HG02623 (cell line): ENCODE results near the gene LRRC8E.

Source experiments
- ATAC-seq: cut with Tn5 transposase; IDR thresholded peaks from one replicate; pipeline ENCODE4 v1.9.1; 2021; ENCODE audit warnings: moderate library complexity; ENCODE audit not compliant: unreplicated experiment

The LRRC8E gene

DNA sequence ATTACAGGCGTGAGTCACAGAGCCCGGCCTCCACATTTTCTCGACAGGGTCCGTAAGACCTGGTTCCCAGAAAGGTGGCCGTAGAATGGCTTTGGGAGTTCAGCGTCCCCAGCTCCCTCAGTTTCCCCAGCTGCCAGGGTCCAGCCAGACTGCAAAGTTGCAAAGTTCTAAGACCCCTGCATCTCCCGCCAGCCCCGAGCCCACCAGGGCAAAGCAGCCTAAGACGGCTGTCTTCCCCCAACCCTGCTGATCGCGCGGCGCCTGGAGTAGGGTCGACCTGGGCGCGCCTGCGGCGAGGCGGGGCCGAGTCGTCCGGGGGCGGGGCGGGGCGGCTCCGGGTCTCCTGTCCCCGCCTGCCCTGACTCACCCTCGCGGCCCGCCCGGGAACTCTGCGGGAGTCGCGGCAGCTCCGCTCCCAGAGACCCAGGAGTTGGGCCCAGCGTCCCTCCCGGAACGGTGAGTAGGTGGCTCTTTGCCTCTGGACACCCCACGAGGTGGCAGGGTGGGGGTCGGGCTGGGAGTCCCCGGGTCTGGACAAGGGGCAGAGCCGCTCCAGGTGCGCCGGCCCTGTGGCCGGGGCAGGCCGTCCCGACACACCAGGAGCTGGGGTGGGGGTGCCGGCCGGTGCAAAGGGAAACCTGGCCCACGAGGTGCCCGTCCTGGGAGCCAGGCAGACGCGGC is at the start of gene LRRC8E:
Gene LRRC8E (plus strand): TSS at position 366 of the 681 bp plus-strand sequence. CDS start 7,094 bp downstream, outside the sequence.
- no peak for ATAC-seq

DNA sequence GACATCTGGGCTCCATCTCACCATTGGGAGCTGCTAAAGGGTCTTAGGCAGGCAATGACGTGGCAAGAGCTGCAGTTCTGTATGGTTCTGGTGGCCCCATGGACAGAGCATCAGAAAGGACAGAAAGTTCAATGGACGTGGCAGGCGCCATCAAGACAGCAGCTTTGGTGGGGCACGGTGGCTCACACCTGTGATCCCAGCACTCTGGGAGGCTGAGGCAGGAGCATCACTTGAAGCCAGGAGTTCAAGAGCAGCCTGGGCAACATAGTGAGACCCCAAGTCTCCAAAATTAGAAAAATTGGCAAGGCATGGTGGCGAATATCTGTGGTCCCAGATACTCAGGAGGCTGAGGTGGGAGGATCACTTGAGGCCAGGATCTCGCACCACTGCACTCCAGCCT is 48.8 kb upstream of the LRRC8E start:
- ATAC-seq, result no peak

DNA sequence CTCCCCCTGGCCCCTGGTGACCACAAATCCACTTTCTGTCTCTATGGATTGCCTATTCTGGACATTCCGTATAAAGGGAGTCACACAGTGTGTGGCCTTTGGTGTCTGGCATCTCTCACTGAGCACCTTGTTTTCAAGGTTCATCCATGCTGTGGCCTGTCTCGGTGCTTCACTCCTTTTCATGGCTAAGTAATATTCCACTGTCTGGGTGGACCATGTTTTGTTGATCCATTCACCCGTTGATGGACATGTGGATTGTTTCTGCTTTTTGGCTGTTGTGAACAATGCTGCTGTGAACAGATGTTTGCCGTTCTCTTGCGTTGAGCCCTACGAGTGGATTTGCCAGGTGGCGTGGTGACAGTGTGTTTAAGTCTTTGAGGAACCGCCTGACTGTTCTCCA is 47.7 kb upstream of the LRRC8E start:
- no peak for ATAC-seq

DNA sequence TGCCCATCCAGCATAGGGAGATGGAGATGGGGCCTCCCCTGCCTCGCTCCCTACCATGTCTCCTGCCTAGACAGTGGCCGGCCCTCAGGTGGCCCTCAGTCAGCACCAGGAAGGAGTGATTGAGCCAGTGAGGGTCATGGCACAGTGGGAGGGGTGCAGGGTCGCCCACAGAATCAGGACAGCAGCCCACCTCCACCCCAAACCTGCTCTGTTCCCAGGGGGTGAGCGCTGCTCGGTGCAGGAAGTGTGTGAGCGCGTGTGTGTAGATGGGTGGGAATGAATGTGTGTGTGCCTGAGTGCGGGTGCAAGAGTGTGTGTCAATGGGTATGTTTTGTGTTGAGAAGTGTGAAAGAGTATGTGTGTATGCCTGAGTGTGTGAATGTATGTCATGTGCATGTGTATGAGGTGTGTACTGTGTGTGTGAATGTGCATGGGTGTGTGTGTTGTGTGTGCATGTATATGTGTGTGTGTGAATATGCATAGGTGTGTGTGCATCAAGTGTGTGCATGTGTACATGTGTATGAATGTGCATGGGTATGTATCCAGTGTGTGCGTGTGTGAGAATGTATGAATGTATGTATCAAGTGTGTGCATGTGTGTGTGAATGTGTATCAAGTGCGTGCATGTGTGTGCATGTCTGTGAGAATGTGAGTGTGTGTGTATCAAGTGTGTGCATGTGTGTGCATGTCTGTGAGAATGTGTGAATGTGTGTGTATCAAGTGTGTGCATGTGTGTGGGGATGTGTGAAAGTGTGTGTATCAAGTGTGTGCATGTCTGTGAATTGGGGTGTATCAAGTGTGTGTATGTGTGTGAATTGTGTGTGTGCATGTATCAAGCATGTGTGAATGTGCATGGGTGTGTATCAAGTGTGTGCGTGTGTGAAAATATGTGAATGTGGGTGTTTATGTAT is 46.3 kb upstream of the LRRC8E start:
- ATAC-seq, result no peak

DNA sequence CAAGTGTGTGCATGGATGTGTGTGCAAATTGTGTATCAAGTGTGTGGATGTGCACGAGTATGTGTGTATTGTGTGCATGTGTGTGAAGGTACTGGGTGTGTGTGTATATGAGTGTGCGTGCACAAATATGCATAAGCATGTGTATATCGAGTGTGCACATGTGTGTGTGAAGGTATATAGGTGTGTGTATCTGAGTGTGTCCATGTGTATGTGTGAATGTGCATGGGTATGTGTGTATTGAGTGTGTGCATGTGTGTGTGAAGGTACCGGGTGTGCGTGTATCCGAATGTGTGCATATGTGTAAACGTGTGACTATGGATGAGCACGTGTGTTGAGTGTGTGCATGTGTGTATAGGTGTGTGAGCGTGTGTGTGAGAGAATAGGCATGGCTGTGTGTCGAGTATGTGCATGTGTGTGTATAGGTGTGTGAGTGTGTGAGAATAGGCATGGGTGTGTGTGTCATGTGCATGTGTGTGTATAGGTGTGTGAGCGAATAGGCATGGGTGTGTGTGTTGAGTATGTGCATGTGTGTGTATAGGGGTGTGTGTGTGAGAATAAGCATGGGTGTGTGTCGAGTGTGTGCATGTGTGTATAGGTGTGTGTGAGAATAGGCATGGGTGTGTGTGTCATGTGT is 45.5 kb upstream of the LRRC8E start:
- ATAC-seq, result no peak

DNA sequence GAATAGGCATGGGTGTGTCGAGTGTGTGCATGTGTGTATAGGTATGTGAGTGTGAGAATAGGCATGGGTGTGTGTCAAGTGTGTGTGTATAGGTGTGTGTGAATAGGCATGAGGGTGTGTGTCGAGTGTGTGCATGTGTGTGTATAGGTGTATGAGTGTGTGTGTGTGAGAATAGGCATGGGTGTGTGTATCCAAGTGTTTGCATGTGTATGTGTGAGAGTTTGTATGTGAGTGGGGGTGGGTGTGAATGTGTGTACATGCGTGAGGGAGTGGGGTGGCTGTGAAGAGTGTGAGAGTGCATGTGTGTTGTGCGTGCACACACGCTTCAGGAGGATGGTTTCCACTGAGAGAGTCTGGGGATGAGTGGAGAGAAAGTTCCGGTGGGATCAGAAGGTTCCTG is 44.8 kb upstream of the LRRC8E start:
- ATAC-seq, result no peak

DNA sequence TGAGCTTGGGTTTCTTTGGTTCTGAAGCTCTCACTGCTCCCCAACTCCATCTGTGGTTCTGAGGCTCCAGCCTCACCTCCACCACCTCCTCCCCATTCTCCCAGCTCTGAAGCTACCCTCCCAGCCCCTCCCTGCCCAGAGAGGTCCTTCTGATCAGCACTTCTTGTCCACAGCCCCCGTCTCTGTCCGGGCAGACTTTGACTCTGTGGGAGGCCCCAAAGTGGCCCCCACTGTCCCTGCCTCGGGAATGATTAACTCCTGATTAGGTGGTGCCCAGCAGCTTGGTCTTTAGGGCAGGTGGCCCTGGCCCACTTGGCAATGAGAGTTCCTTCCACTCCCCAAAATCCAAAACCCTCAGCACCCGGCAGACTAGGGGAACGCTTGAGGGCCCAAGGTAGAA is 43.9 kb upstream of the LRRC8E start:
- no peak for ATAC-seq

DNA sequence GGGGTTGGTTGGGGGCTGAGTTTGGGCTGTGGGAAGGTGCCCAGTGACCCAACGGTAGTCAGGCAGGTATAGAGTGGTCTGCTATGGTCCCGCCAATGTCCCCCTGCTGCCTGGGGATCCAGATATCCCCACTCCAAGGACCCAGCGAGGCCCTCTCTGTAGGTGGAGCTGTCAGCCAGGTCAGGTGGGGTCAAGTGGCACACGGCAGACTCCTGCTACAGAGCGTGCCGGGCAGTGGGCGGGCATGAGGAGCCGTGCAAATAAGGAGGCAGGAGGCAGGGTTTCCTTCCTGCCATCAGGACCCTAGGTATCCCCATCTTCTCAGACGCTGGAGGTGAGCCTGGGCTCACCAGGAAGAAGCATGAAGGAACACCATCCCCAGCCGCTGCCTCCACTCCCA is 43.4 kb upstream of the LRRC8E start:
- ATAC-seq, result no peak

DNA sequence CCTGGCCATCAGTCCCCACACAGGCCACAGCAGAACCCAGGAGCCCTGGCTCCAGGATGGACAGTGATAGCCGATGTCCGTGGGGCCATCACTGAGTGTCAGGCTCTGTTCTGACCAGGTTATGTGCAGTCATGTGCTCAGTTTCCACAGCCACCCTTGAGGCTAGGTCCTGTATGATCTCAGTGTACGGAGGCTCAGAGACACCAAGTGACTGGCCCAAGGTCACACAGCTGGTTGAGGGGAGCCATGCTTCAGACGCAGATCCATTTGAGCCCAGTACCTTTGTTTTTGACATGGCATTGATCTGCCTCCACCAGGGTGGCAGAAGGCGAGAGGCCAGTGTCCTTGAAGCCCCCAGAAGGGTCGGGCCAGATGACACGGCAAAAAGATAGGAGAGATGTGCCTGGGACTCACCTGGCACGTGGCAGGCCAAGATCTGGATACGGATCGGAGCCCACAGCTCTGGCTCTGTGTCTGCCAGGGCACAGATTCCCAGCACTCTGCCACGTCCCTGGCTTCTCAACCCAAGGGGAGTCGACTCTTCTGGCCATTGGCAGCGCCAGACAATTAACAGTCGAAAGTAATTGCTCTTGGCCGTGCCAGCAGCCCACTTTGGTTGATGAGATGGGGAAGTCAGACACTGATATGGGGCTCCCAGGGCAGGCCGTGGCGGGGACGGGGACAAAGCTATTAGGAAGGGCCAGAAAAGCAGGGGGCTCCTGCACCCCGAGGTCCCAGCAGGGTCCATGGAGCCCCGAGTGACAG is 42.7 kb upstream of the LRRC8E start:
- ATAC-seq, result no peak

DNA sequence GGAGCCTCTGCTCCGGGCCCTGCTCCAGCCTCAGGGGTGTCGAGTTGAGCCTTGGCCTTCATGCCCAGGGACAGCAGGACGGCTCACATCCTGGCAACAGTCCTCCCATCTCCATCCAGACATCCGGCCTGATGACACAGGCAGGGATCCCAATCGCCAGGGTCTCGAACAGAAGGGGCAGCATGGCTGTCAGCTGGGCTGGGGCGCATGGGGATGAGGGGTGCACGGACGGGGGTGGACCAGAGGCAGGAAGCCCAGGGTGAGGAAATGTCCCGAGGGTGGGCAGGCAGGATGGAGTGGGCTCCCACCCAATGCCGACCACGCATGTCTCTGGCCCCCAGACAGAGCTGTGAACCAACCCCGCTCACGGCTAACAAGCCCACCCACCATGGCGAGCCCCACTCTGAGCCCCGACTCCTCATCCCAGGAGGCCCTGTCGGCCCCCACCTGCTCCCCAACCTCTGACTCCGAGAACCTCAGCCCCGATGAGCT is 42.1 kb upstream of the LRRC8E start:
- no peak for ATAC-seq

DNA sequence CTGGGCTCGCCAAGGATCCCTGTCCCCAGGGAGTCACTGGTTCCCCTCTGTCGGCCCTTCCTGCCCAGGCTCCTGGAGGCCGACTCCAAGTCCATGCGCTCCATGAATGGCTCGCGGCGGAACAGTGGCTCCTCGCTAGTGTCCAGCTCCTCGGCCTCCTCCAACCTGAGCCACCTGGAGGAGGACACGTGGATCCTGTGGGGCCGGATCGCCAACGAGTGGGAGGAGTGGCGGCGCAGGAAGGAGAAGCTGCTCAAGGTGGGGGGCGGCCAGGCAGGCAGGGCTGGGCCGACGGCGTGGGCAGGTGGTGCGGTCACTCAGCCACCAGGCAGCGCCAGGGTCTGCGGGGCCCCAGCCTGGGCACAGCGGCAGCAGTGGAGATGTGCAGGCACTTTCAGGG is 40.6 kb upstream of the LRRC8E start:
- ATAC-seq, result no peak

DNA sequence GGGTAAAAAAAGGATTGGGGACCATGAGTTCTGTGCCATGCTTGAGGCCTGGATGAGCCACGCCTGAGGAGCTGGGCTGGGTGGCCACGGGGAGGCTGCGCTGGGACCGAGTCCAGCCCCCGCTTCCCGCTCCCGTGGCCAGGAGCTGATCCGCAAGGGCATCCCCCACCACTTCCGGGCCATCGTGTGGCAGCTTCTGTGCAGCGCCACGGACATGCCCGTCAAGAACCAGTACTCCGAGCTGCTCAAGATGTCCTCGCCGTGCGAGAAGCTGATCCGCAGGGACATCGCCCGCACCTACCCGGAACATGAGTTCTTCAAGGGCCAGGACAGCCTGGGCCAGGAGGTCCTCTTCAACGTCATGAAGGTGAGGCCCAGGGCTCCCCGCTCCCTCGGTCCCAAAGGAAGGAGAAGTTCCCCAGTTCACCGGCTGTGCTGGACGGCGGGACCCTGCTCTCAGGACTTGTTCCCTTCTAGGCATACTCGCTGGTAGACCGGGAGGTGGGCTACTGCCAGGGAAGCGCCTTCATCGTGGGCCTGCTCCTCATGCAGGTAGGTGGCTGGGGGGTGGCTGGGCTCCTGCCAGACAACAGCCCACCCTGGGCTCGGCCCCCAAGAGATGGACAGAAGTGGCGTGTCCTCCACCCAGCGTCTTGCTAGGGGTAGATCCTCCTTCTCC is 39.4 kb upstream of the LRRC8E start:
- ATAC-seq, result no peak

DNA sequence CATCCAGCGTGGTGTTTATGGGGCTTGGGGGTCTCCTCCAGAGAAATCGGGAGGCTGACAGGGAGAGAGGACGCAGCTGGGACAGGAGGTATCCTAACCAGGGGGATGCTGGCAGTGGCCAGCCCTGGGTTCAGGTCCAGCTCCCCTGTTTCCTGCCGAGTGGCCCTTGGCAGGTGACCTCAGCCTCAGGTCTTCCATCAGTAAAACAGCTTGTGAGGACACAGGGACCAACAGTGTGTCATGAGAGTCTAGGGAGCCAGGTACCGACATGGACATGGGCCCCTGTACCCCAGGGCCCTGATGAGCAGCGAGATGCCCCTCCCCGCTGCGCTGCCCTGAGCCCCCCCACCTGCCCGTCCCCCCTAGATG is 38.7 kb upstream of the LRRC8E start:
- ATAC-seq, result no peak

DNA sequence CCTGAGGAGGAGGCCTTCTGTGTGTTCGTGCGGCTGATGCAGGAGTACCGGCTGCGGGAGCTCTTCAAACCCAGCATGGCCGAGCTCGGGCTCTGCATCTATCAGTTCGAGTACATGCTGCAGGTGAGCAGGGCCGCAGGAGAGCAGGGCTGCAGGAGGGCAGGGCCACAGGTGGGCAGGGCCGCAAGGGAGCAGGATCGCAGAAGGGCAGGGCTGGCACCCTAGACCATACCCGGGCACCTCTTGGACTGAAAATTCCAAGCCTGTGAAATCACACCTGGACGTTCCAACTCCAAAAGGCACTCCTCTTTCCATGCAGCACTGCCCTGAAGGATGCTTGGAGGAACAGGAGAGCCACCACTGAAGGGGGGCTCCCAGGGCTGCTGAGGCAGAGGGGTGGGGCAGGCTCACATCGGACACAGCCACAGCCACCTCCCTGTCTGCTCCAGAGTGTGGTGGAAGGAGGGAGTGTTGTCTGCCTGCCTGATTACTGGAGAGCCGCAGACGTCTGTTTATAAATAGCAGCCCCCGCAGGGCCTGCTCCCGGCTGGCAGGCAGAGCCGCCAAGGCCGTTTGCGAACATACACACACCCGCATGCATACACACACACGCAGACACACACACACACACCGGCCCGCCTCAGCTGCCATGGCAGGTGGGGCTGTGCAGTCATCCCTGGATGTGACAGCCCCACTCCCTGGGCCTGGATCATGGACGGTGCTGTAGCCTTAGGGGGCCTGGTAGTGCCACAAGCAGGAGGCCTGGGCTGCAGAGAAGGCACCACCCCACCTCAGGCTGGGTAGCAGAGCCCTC is 38.1 kb upstream of the LRRC8E start:
- no peak for ATAC-seq

DNA sequence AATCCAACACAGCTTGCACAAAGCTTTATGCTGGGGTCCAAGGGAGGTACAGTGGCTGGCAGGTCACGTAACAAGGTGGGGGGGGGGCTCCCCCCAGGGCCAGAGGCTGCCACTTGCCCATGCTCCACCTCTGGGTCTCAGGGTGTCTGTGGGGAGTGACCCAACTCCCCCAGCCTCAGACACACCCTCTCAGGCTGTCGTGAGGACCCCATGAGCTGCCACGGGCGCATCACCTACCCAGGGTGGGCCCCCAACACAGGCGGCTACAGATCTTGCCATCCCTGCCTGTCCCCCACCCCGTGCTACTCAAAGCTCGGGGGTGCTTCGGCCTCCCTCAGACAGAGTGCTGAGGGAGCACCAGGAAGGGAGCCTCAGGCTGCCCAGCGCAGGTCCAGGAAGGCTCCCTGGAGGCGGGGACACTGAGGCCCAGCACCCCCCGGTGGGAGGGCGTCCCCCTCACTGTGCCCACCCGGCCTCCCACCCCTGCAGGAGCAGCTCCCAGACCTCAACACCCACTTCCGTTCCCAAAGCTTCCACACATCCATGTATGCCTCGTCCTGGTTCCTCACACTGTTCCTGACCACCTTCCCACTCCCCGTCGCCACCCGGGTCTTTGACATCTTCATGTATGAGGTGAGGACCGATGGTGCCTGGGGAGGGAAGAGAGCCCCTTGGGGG is 37.2 kb upstream of the LRRC8E start:
- no peak for ATAC-seq

DNA sequence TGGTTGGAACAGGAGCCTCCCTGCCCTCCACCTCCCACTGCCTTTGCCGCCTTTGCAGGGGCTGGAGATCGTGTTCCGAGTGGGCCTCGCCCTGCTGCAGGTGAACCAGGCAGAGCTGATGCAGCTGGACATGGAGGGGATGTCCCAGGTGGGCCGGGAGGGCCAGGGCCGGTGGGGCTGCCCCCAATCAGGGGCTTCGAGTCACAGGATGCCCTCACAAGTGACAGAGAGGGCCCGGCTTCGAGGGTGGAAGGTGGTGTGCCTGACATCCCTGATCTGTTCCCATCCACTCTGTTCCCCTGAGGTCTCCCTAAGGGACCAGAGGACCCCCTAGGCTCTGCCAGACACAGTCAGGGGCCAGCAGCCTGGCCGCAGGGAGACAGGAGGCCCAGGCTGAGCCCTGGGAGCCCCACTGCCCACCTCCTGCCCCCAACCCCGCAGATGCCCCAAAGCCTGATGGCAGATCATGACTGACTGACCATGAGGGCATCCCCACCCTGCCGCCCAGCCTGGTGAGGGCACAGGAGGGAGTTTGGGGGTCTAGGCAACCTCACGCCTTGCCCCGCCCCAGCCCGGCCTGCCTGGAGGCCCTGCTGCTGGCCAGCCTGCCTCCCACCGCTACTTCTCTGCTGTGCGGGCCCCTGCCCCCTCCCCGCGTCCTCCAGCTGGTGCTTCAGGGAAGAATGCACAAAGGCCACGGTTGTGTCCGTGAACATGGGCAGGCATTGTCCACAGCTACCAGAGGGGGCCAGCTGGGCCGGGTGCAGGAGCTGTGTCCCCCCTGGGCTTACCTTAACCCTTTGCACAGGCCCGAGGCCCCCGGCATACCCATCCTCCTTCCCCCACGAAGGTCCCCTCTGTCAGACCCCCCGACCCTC is 36.4 kb upstream of the LRRC8E start:
- no peak for ATAC-seq

DNA sequence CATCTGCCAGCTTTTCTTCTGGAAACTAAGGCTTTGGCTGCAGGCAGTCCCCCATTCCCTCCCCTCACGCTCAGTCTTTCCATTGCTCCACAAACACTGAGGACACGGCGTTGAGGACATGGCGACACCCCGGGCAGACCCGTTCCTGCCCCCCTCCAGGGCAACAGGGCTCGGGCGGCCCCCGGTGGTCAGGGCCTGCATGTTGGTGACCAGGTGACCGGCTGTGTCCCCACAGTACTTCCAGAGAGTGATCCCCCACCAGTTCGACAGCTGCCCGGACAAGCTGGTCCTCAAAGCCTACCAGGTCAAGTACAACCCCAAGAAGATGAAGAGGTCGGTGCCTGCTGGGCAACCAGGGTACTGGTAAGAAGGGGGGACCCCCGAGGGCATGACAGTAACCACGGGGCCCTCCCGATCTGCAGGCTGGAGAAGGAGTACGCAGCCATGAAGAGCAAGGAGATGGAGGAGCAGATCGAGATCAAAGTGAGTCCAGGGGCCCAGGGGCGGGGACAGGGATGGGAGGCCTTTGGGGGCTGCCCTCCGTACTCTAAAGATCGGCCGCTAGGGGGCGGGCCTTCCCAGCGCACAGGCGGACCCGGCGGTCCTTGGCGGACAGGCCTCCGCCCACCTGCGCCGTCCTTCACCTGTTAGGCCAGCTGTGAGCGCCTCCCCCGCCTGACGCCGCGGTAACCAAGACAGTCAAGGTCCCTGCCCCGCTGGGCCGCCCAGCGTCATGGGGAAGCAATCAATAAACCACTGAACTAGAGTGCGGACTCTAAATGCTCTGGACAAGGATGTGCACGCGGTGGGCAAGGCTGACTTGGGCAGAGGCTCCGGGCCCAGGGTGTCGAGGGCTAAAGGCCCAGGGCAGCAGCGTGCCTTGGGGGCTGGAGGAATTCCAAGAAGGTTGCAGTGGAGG is 35.2 kb upstream of the LRRC8E start:
- no peak for ATAC-seq
